GM18873 (cell line): ENCODE results near the gene CROCC2.

ENCODE experiments used
- ATAC-seq: cut with Tn5 transposase; IDR thresholded peaks from one replicate; pipeline ENCODE4 v1.9.1; 2021; ENCODE audit warnings: mild to moderate bottlenecking, moderate library complexity, moderate number of reproducible peaks; ENCODE audit not compliant: unreplicated experiment, low FRiP score

The CROCC2 gene

DNA sequence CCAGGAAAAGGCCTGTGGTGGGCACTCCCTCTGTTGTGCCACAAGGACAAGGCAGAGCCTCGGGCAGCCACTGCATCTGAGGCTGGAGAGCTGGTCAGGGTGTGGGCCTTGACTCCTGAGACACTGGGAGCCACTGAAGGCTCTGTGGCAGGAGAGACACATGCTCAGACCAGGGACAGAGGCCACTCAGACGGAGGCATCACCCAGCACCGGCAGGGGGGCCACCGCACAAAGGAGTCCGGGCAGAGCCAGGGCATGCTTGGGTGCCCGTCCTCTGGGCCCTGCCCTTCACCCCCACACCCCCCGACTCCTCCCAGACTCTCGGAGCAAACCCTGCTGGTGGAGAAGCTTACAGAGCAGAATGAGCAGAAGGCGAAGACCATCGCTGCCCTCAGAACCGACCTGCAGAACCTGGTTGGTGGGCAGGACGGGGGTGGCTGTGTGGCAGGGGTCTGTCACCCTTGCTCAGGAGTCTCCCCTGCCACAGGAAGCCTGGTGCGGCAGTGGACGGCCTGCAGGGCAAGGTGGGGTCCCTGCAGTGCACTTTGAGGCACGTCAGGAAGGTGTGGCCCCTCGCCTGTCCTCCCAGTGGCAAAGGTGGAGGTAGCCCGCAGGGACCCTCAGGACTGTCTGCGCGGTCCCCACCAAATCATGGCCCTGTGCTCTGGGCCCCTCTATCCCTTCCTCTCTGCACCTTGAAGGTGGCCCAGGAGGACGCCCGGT, 26.0 kb downstream of the CROCC2 start:
- ATAC-seq, result no peak

GRCh38 chr2:240932724-240933047, 26.6 kb downstream of the CROCC2 start:
- ATAC-seq, result no peak

GRCh38 chr2:240933048-240933965, 27.2 kb downstream of the CROCC2 start:
- ATAC-seq, result no peak

- no peak for ATAC-seq
These were observed 28.0 kb downstream of the CROCC2 start for GRCh38 chr2:240933966-240934700.

DNA sequence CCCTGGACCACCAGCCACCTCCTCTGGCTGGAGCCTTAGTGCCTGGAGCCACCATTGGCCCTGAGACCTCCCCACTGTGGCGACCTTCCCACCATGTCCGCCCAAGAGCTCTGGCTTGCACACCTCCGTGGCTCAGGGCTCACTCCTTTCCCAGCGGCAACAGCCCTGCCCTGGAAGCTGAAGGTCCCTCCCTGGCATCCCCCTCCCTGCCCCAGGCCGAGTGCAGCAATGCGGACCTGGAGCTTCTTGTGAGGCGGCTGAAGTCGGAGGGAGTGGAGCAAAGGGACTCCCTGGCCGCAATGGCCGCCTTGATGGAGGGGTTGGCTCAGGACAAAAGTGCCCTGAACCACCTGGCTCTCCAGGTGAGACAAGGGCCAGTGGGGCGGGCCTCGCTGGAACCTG, 28.6 kb downstream of the CROCC2 start:
- ATAC-seq, result no peak

GRCh38 chr2:240935103-240935876, 29.2 kb downstream of the CROCC2 start:
- ATAC-seq, result no peak

DNA sequence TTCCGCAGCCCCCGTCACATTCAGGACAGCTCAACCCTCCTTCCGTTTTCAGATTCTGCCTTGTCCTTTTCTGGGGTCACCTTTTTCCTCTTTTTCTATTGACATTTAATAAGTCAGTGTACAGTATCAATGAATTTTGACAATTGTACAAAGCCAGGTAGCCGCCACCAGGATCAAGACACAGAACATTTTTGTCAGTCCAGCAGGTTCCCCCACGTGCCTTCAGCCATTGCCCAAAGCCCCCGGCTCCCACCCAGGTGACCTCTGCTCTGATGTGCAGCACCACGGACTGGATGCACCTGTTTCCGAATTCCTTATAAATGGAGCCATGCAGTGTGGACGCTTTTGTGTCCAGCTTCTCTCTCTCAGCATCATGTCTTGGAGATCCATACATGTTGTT, 30.0 kb downstream of the CROCC2 start:
- no peak for ATAC-seq

DNA sequence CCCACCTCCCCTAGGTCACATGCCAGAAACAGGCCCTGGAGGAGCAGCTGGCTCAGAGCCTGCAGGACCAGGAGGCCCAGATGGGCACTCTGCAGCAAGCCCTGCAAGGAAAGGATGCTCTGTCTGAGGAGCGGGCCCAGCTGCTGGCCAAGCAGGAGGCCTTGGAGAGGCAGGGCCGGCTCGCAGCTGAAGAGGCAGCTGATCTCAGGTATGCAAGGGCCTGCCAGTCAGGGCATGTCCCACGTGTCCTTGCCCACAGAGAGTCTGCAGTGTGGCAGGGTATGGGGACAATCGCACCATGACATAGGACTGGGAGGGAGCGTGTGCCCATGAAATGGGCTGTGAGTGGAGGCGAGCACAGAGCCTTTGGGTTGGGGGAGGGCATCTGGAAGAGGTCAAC, 39.9 kb downstream of the CROCC2 start:
- ATAC-seq, result no peak

DNA sequence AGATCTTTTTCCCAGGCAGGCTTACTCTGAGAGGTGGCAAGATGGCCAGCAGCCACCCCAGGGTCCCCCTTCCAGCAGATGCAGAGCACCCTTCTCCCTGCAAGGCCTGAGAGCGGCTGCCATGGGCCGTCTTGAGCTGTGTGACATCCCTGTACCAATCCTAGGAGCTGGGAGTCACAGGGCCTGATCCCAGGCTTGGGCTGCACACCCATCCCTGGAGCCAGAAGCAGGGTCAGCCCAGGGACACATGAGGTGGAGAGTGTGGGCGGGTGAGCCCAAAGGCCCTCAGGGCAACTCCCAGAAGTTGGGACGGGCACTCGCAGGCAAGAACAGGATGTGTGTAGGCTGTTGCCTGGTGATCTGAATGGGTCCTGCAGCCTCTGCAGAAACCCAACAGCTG, 40.5 kb downstream of the CROCC2 start:
- ATAC-seq, result no peak

- no peak for ATAC-seq
These were observed 41.0 kb downstream of the CROCC2 start for GRCh38 chr2:240947176-240947575.

DNA sequence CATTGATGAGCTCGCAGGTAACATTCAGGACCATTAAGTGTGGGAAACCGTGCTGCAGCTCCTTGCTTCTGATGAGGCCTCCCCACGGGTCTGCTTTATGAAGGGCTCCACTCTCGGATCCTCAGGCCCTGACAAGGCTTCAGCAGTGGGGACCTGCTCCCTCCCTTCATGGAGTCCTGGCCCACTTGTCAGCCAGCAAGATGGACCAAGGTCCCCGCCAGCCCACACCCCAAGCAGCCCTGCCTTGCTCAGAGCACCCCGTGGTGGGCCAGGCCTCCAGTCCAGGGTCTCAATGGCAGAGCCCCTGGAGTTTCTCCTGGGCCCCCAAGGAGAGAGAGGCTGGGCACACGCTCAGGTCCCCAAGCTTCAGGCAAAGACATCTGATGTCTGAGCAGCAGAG, 41.5 kb downstream of the CROCC2 start:
- ATAC-seq, result no peak

DNA sequence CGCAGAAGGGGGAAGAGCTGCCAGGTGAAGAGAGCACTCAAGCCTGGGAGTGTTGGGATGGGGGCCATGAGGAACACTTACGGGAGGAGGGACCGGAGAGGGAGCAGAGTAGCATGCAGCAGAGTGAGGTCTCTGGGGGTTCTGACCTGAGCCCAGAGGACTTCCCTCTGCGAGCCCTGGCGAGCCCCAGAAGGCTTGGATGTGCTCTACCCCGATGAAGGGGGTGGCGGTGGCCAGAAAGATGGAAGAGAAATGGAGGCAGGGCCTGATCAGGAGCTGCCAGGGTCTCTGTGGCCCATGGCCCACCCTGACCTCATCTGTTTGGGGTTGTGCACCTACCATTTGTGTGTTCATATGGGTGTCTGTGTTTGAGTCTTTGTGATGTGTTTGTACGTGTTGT, 42.0 kb downstream of the CROCC2 start:
- ATAC-seq, result no peak

DNA sequence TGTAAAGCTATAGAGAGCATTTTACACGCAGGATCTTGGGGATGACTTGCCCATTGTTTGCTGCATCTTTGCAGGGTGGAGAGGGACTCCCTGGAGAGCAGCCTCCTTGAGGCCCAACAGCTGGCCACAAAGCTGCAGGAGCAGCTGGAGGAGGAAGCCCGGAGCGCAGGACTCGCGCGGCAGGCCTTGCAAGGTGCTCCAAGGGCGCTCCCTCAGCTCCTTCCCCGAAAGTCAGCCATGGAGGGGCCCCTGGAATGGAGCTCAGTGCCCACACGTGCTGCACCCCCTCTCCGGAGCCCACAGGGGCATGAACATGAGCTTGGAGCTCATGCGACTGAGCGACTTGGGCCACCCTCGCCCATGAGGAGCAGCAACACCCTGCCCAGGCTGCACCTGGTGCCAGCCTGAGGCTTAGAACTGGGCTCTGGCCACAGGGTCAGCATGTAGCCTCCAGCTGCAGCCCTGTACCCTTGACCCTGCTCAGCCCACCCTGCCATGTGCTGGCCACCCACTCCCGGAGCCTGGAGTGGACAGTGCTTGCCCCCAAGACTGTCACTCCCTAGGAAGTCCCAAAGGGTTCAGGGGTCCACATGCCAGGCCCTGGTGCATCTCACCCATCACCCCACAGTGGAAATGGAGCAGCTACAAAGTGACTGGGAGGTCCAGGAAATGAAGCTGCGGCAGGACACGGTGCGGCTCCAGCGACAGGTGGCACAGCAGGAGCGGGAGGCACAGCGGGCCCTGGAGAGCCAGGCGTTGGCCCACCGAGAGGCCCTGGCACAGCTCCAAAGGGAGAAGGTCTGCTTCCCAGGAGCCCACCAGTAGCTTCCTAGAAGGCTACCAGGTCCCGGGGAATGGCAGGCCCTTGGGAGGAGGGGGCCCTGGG, 43.0 kb downstream of the CROCC2 start:
- ATAC-seq, result no peak

DNA sequence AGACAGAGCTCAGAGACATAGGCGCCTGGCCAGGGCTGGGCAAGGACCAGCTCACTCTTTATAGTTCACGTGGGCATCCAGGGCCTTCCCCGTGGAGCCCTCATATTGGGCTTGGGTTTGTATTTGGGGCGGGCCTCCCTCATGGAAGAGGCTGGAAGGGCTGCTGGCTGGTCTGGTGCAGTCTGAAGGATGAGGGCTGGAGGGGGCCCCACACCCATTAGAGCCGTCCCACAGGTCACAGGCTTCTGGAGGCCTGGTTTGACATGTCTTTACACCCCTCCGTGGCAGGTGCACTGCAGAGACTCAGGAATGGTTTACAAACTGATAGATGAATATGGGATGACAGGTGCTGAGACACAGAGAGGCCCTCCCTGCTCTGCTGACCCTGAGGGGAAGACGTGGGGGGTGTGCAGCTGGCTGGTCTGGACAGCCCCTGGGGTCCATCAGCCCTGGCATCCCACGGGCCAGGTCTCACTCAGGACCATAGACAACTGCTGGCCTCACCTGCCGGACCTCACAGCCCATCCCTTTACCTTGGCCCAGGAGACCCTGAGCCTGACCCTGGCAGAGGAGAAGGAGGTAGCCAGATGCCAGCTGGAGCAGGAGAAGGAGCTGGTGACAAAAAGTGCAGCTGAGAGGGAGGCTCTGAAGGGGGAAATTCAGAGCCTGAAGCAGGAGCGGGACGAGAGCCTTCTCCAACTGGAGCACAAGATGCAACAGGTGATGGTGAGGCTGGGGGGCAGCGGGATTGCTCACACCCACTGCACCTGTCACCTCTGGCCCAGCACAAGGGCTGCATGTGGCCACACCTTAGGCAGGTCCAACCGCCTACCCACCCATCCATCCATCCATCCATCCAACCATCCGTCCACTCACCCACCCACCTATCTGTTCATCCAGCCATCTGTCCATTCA, 43.9 kb downstream of the CROCC2 start:
- ATAC-seq, result no peak

DNA sequence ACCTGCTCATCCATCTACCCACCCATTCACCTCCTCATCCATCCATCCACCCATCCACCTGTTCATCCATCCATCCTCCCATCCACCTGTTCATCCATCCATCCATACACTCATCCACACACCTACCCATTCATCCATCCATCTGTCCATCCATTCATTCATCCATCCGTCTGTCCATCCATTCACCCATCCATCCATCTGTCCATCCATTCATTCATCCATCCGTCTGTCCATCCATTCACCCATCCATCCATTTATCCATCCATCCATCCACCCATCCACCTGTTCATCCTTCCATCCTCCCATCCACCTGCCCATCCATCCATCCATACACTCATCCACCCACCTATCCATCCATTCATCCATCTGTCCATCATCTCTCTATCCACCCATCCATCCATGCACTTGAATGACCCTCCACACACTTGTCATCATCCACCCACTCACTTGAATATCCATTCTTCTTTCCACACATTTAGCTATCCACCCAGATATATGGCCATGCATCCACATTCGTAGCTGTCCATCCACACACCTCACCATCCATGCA, 45.0 kb downstream of the CROCC2 start:
- ATAC-seq, result no peak

DNA sequence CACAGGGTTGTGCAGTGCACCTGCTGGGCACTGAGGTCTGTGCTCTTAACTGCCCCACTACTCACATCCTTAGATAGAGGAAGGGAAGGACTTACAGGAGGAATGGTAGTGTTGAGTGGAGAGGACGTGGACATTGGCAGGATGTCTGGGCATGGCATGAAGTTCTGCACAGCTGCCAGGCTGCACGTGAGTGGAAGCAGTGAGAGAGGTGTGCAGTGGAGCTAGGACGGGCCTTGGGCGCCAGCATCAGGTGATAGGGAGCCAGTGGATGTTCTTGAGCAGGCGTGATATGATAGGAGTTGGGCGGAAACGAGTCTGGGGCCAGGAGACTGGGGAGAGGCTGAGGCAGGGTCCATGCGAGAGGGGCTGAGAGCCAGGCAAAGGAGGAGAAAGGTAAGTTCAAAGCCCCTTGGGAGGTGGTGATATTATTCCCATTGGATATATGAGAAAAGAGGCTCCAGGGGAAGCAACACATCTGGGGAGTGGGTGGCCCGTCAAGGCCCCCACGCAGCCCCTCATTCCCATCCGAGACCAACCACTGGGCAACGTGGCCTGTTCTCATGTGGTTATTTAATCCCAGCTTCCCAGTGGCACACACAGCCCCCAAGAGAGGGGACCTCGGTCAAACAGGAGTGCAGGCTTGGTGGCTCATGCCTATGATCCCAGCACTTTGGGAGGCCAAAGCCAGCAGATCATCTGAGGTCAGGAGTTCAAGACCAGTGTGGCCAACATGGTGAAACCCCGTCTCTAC, 46.5 kb downstream of the CROCC2 start:
- no peak for ATAC-seq
